ENCODE measurements around the gene CCDC70.

GRCh38 chr13:51831519-51831918, 30.2 kb upstream of the CCDC70 start:
- no peak for TF ChIP-seq CTCF (IDR thresholded peaks at IDR 0.05; ENCODE audit: low read depth, low read length, poor library complexity, severe bottlenecking)
- no peak for TF ChIP-seq EZH2phosphoT487 (IDR thresholded peaks at IDR 0.05; ENCODE audit: borderline replicate concordance, low read length)
